H1 (cell line): Measurements from ENCODE around the gene CMKLR1. TPM values are rescaled to one million over a fixed set of nuclear protein-coding genes. Genes with fewer than 3 reads are reported as not detected.

ENCODE experiments used
- CTCF ChIA-PET: fragments of 300-600 bp; sonication (Branson Sonifier 250); formaldehyde crosslinking; loops from one replicate; lab custom pipeline; 2021; ENCODE audit not compliant: partially characterized antibody; lab: Charles Lee
- POLR2A ChIA-PET: fragments of 300-600 bp; sonication (Branson Sonifier 250); formaldehyde crosslinking; loops from one replicate; lab custom pipeline; 2021; ENCODE audit warnings: inconsistent platforms; ENCODE audit not compliant: partially characterized antibody; lab: Charles Lee
- DNase-seq, 2 experiments: peaks; one replicate each; pipeline versions ENCODE4 v3.0.0 to v3.0.0-alpha.2; 2010 to 2022; ENCODE audit warnings: low spot score in 2 of 2, low read depth in 1 of 2, mixed read lengths in 1 of 2
- FAIRE-seq: peaks from 2 replicates; lab custom pipeline; 2011; peaks lifted over from hg19 to GRCh38; lab: Jason Lieb, UNC
- H2AFZ ChIP-seq: 2 replicates; pipeline ENCODE4 v1.8.1; 2012; ENCODE audit warnings: low read length, inconsistent platforms
- H2AK5ac ChIP-seq: 2 replicates; pipeline ENCODE4 v1.6.1; 2013; ENCODE audit warnings: low read depth, low read length
- H2BK120ac ChIP-seq: replicated peaks from 2 replicates; pipeline ENCODE3; 2013; ENCODE audit warnings: low read depth, low read length, inconsistent platforms
- H2BK12ac ChIP-seq: 2 replicates; pipeline ENCODE4 v1.6.1; 2013; ENCODE audit warnings: low read depth, low read length
- H2BK15ac ChIP-seq: 2 replicates; pipeline ENCODE4 v1.6.1; 2013; ENCODE audit warnings: low read length
- H2BK20ac ChIP-seq: 2 replicates; pipeline ENCODE4 v1.6.1; 2013; ENCODE audit warnings: low read length
- H2BK5ac ChIP-seq: 2 replicates; pipeline ENCODE4 v1.6.1; 2013; ENCODE audit warnings: low read depth, low read length
- H3K14ac ChIP-seq: 2 replicates; pipeline ENCODE4 v1.6.1; 2013; ENCODE audit warnings: inconsistent platforms; ENCODE audit not compliant: insufficient read length
- H3K18ac ChIP-seq: 2 replicates; pipeline ENCODE4 v1.6.1; 2013; ENCODE audit warnings: low read length; ENCODE audit errors: extremely low read depth
- H3K23ac ChIP-seq: 2 replicates; pipeline ENCODE4 v1.6.1; 2013; ENCODE audit warnings: inconsistent platforms; ENCODE audit not compliant: insufficient read length
- H3K23me2 ChIP-seq: 2 replicates; pipeline ENCODE4 v1.6.1; 2013; ENCODE audit warnings: low read depth, low read length
- H3K27ac ChIP-seq: 2 replicates; pipeline ENCODE4 v1.6.1; 2011; ENCODE audit warnings: low read depth, low read length, inconsistent platforms
- H3K27me3 ChIP-seq, 4 experiments: replicated peaks in 1 of 4; 1 replicate in 1 of 4; 2 replicates in 3 of 4; pipeline versions ENCODE4 v1.6.1 to v1.8.1; 2011 to 2013; ENCODE audit warnings: low read length in 3 of 4, mild to moderate bottlenecking in 3 of 4, inconsistent platforms in 2 of 4, mixed read lengths in 2 of 4, moderate library complexity in 1 of 4; ENCODE audit not compliant: control insufficient read depth in 3 of 4, insufficient read depth in 3 of 4; ENCODE audit errors: extremely low read depth in 1 of 4
- H3K36me3 ChIP-seq, 4 experiments: 2 replicates each; pipeline versions ENCODE4 v1.6.1 to v1.8.1; 2011 to 2013; ENCODE audit warnings: mild to moderate bottlenecking in 4 of 4, low read length in 3 of 4, moderate library complexity in 2 of 4, control low read depth in 1 of 4, inconsistent platforms in 1 of 4; ENCODE audit not compliant: insufficient read depth in 4 of 4, control insufficient read depth in 2 of 4
- H3K4ac ChIP-seq: replicated peaks from 2 replicates; pipeline ENCODE3; 2013; ENCODE audit warnings: low read length, low read depth, mixed read lengths, inconsistent platforms; ENCODE audit not compliant: insufficient read length
- H3K4me1 ChIP-seq, 4 experiments: replicated peaks in 1 of 4; 1 replicate in 1 of 4; 2 replicates in 3 of 4; pipeline versions ENCODE4 v1.6.1 to v1.8.1; 2011 to 2013; ENCODE audit warnings: low read length in 3 of 4, inconsistent platforms in 2 of 4, mixed read lengths in 1 of 4; ENCODE audit not compliant: insufficient read depth in 4 of 4, control insufficient read depth in 3 of 4
- H3K4me2 ChIP-seq, 2 experiments: 2 replicates each; pipeline versions ENCODE4 v1.6.1 to v1.8.1; 2011 to 2013; ENCODE audit warnings: low read depth in 2 of 2, low read length in 2 of 2, control low read depth in 1 of 2, inconsistent platforms in 1 of 2, mild to moderate bottlenecking in 1 of 2; ENCODE audit not compliant: insufficient read depth in 1 of 2
- H3K4me3 ChIP-seq, 4 experiments: fragments of 200-600, 300-600 bp in 1 of 4; sonication (generic), shearing (Covaris generic), sonication (Bioruptor Twin) in 1 of 4; 2 replicates each; pipeline versions ENCODE4 v1.5.1 to v1.8.1; 2011 to 2016; ENCODE audit warnings: low read length in 4 of 4, low read depth in 3 of 4, control low read depth in 2 of 4, inconsistent platforms in 2 of 4, mild to moderate bottlenecking in 2 of 4, mixed read lengths in 1 of 4, moderate library complexity in 1 of 4; ENCODE audit not compliant: insufficient read depth in 2 of 4; ENCODE audit errors: extremely low read depth in 1 of 4
- H3K56ac ChIP-seq: replicated peaks from 2 replicates; pipeline ENCODE3; 2013; ENCODE audit warnings: low read depth, mild to moderate bottlenecking, mixed read lengths, low read length, inconsistent platforms; ENCODE audit not compliant: insufficient read length
- H3K79me1 ChIP-seq: 2 replicates; pipeline ENCODE4 v1.6.1; 2013; ENCODE audit warnings: low read depth, low read length, control low read depth
- H3K79me2 ChIP-seq, 2 experiments: 2 replicates each; pipeline versions ENCODE4 v1.6.1 to v1.8.1; 2012 to 2013; ENCODE audit warnings: low read length in 2 of 2, mild to moderate bottlenecking in 2 of 2, inconsistent platforms in 1 of 2; ENCODE audit not compliant: insufficient read depth in 2 of 2, control insufficient read depth in 1 of 2
- H3K9ac ChIP-seq, 4 experiments: replicated peaks in 1 of 4; 1 replicate in 1 of 4; 2 replicates in 3 of 4; pipeline versions ENCODE4 v1.6.1 to v1.8.1; 2011 to 2013; ENCODE audit warnings: low read depth in 3 of 4, low read length in 3 of 4, control low read depth in 2 of 4, mild to moderate bottlenecking in 2 of 4, moderate library complexity in 2 of 4, inconsistent platforms in 1 of 4; ENCODE audit errors: extremely low read depth in 1 of 4
- H3K9me3 ChIP-seq, 2 experiments: 2 replicates each; pipeline versions ENCODE4 v1.6.1 to v1.8.1; 2012 to 2013; ENCODE audit warnings: mild to moderate bottlenecking in 2 of 2, moderate library complexity in 2 of 2, control low read depth in 1 of 2, inconsistent platforms in 1 of 2, low read depth in 1 of 2, low read length in 1 of 2, mixed read lengths in 1 of 2; ENCODE audit not compliant: insufficient read depth in 2 of 2
- H4K20me1 ChIP-seq, 2 experiments: replicated peaks in 1 of 2; 2 replicates each; pipeline versions ENCODE3 to v1.8.1; 2011 to 2013; ENCODE audit warnings: inconsistent platforms in 2 of 2, low read length in 2 of 2, mild to moderate bottlenecking in 1 of 2; ENCODE audit not compliant: insufficient read depth in 2 of 2, control insufficient read depth in 1 of 2
- H4K5ac ChIP-seq: 2 replicates; pipeline ENCODE4 v1.6.1; 2013; ENCODE audit warnings: low read length, low read depth, mixed read lengths, inconsistent platforms; ENCODE audit not compliant: insufficient read length
- H4K8ac ChIP-seq: 2 replicates; pipeline ENCODE4 v1.8.0; 2013; ENCODE audit warnings: mild to moderate bottlenecking, moderate library complexity, low read length, inconsistent platforms; ENCODE audit not compliant: insufficient read depth; ENCODE audit errors: extremely low read depth
- H4K91ac ChIP-seq: replicated peaks from 2 replicates; pipeline ENCODE3; 2013; ENCODE audit warnings: low read length, mixed read lengths, inconsistent platforms; ENCODE audit not compliant: insufficient read length
- BACH1 ChIP-seq: IDR thresholded peaks from 2 replicates; pipeline ENCODE4 v1.6.1; 2012; ENCODE audit warnings: low read length, improper control_type of control experiment
- BCL11A ChIP-seq, 2 experiments: IDR thresholded peaks; one replicate each; pipeline ENCODE4 v1.6.1; 2011; ENCODE audit warnings: low read depth in 2 of 2, low read length in 2 of 2, mild to moderate bottlenecking in 2 of 2
- BRCA1 ChIP-seq: IDR thresholded peaks from 2 replicates; pipeline ENCODE4 v1.6.1; 2012; ENCODE audit warnings: low read depth, low read length, improper control_type of control experiment
- CBX5 ChIP-seq: fragments of 300-800, 300-1000 bp; sonication (generic); IDR thresholded peaks from 2 replicates; pipeline ENCODE4 v1.7.1; 2016; ENCODE audit warnings: antibody characterized with exemption, low read length, low read depth
- CHD1 ChIP-seq: IDR thresholded peaks from 2 replicates; pipeline ENCODE4 v1.6.1; 2012; ENCODE audit warnings: low read depth, low read length, improper control_type of control experiment
- CTBP2 ChIP-seq: IDR thresholded peaks from 2 replicates; pipeline ENCODE4 v1.7.0; 2011; ENCODE audit warnings: borderline replicate concordance, mild to moderate bottlenecking, moderate library complexity, mixed read lengths, low read length; ENCODE audit not compliant: insufficient read depth, insufficient read length
- NANOG ChIP-seq: IDR thresholded peaks from 2 replicates; pipeline ENCODE4 v1.6.1; 2011; ENCODE audit warnings: low read length, low read depth, mild to moderate bottlenecking, inconsistent platforms; ENCODE audit not compliant: insufficient read depth, poor library complexity, severe bottlenecking
- PHF8 ChIP-seq: fragments of 200-600 bp; sonication (generic); conservative IDR thresholded peaks from 2 replicates; pipeline ENCODE4 v1.7.1; 2012; ENCODE audit warnings: low read depth, mild to moderate bottlenecking, inconsistent platforms, low read length, moderate library complexity
- POLR2AphosphoS5 ChIP-seq: IDR thresholded peaks from 2 replicates; pipeline ENCODE4 v1.6.1; 2011; ENCODE audit warnings: low read depth, low read length
- SP1 ChIP-seq: IDR thresholded peaks from 2 replicates; pipeline ENCODE4 v1.6.1; 2011; ENCODE audit warnings: low read depth, low read length
- SP4 ChIP-seq: IDR thresholded peaks from 2 replicates; pipeline ENCODE4 v1.6.1; 2012; ENCODE audit warnings: low read length, inconsistent platforms
- SUZ12 ChIP-seq: fragments of 200-600 bp; sonication (generic); IDR thresholded peaks from 2 replicates; pipeline ENCODE4 v1.6.1; 2012; ENCODE audit warnings: mild to moderate bottlenecking, inconsistent platforms, low read length, moderate library complexity, mixed read lengths
- TBP ChIP-seq: IDR thresholded peaks from 2 replicates; pipeline ENCODE4 v1.6.1; 2011; ENCODE audit warnings: low read depth, low read length, improper control_type of control experiment
- polyA plus RNA-seq, 7 experiments: library from polyadenylated mRNA; depleted of rRNA in 3 of 7; stranded (reverse) in 5 of 7; unstranded in 2 of 7; fragments of >200 nt in 5 of 7; fragments of 200-250 nt in 2 of 7; gene quantifications; 1 replicate in 5 of 7; 2 replicates in 1 of 7; 4 replicates in 1 of 7; pipeline versions ENCODE4 v1.2.1 to v1.2.3, GENCODE V29; 2011 to 2013; ENCODE audit warnings: missing spikeins in 2 of 7, mixed read lengths in 2 of 7
- total RNA-seq: library from RNA; stranded (reverse); fragmentation: NEBNext Ultra II Directional; extraction: Animal tissue kit (Norgen Biotek cat#: 25700); gene quantifications from 2 replicates; pipeline ENCODE4 v1.2.1, GENCODE V29; 2021
- TF ChIP-seq, protein P1 (sequence below): IDR thresholded peaks from 2 replicates; pipeline ENCODE4 v1.6.1; 2012; ENCODE audit warnings: low read length, inconsistent platforms

CMKLR1 gene
- total and polyA plus RNA-seq, 2 of the 8 experiments (the other 6 are each of a cell fraction or from before 2014, with no cell fraction given), result 2.1 to 2.8 TPM

DNA sequence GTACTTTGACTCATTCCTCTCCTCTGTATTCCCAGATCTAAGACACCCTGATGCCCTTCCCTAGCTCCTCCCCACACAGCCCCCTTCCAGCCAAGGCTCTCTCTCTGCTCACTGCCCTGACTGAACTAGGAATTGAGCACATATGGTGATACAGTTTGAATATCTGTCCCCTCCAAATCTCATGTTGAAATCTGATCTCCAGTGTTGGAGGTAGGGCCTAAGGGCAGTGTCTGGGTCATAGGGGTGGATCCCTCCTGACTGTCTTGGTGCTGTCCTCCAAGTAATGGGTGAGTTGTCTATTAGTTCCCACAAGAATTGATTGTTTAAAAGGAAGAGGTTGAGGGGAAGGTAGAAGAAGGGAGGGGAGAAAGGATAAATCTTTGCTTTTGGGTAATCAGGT is 17.4 kb downstream of the CMKLR1 start:
- FAIRE-seq, result no peak
- CTCF ChIA-PET, result interaction anchor here (0.8 to 3.9 kb wide), 8 partner anchors 14 to 329 kb away, joined by 3 to 11 read pairs (median 4); no protein-coding TSS in a partner anchor
- no peak for TF ChIP-seq CTBP2
- no peak for TF ChIP-seq PHF8
- no peak for TF ChIP-seq CBX5
- no peak for TF ChIP-seq TBP
- TF ChIP-seq POLR2AphosphoS5, result no peak
- TF ChIP-seq, protein P1, sequence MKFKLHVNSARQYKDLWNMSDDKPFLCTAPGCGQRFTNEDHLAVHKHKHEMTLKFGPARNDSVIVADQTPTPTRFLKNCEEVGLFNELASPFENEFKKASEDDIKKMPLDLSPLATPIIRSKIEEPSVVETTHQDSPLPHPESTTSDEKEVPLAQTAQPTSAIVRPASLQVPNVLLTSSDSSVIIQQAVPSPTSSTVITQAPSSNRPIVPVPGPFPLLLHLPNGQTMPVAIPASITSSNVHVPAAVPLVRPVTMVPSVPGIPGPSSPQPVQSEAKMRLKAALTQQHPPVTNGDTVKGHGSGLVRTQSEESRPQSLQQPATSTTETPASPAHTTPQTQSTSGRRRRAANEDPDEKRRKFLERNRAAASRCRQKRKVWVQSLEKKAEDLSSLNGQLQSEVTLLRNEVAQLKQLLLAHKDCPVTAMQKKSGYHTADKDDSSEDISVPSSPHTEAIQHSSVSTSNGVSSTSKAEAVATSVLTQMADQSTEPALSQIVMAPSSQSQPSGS, result no peak
- no peak for TF ChIP-seq CHD1
- TF ChIP-seq BCL11A (IDR thresholded peaks at IDR 0.05; ENCODE audit: low read depth in 2 of 2, low read length in 2 of 2), result no peak
- no peak for TF ChIP-seq SP4
- no peak for TF ChIP-seq SUZ12
- no peak for TF ChIP-seq BRCA1
- TF ChIP-seq SP1, result no peak
- TF ChIP-seq NANOG, result no peak
- no peak for TF ChIP-seq BACH1

More for the DNA sequence above, 17.4 kb downstream of the CMKLR1 start:
- Histone ChIP-seq H2BK12ac (peak overlapping the region; percentile 41; the same call in 1 of the 2 replicates), H4K20me1 (no peaks in the 10 kb centered on the region), H4K5ac (no peak overlapping the region), H2BK15ac (no peak overlapping the region), H3K36me3 (no peaks in the 10 kb centered on the region), H3K14ac (no peak overlapping the region), H3K23ac (no peak overlapping the region), H3K27me3 (no peaks in the 10 kb centered on the region), H3K56ac (no peak overlapping the region), H3K79me2 (no peaks in the 10 kb centered on the region), H3K9ac (no peak overlapping the region), H3K79me1 (no peaks in the 10 kb centered on the region), H4K8ac (no peak overlapping the region), H2AFZ (0 out of 2 replicates have a peak overlapping the region, but pooled peaks have one; percentile 65), H2BK120ac (no peak overlapping the region), H3K18ac (peak overlapping the region; percentile 62; the same call in 1 of the 2 replicates), H3K4ac (no peak overlapping the region), H4K91ac (no peak overlapping the region), H2AK5ac (no peak overlapping the region), H3K9me3 (no peaks in the 10 kb centered on the region), H3K27ac (no peak overlapping the region), H2BK20ac (peak overlapping the region; percentile 5; the same call in 1 of the 2 replicates), H3K4me1 (peaks cover 5 to 25% (median 8%) of the 10 kb centered on the region in 4 experiments; a peak in 6 of 7 replicates), H3K23me2 (no peaks in the 10 kb centered on the region; the same call in 1 of the 2 replicates), H3K4me2 (no peak overlapping the region), H3K4me3 (no peak overlapping the region), H2BK5ac (peak overlapping the region; percentile 37; the same call in 1 of the 2 replicates)
- DNase-seq, result no peak
- POLR2A ChIA-PET, result no interaction called here
